IMR-90 (cell line): ENCODE measurements around the gene CD5L. TPM values are rescaled to one million over a fixed set of nuclear protein-coding genes. Genes with fewer than 3 reads are reported as not detected.

Experiments used
- ATAC-seq: fragments of 200-7000 bp; cut with Tn5 transposase; 2 replicates; pipeline ENCODE4 v1.9.1; 2020; ENCODE audit warnings: low read depth, mild to moderate bottlenecking, moderate library complexity
- BruUV-seq: library from RNA; stranded (reverse); fragments of 400-500 nt; replicated peaks from 2 replicates; lab custom pipeline; 2021; lab: Mats Ljungman, UMichigan
- CTCF ChIA-PET: fragments of 300-600 bp; formaldehyde crosslinking; extraction: SDS; loops from one replicate; lab custom pipeline; 2021; ENCODE audit warnings: antibody characterized with exemption; lab: Yijun Ruan, JAX
- POLR2A ChIA-PET: fragments of 300-600 bp; sonication (Branson Sonifier 250); formaldehyde crosslinking; loops from one replicate; lab custom pipeline; 2022; ENCODE audit warnings: antibody characterized with exemption; ENCODE audit not compliant: unreplicated experiment; lab: Charles Lee
- DNase-seq: peaks from one replicate; pipeline ENCODE4 v3.0.0; 2013
- H2AFZ ChIP-seq: replicated peaks from 2 replicates; pipeline ENCODE3; 2013; ENCODE audit warnings: low read length, mild to moderate bottlenecking; ENCODE audit not compliant: poor library complexity
- H2AK5ac ChIP-seq: 2 replicates; pipeline ENCODE4 v1.6.1; 2013; ENCODE audit warnings: low read depth, low read length, inconsistent platforms
- H2AK9ac ChIP-seq: replicated peaks from 2 replicates; pipeline ENCODE3; 2013; ENCODE audit warnings: mild to moderate bottlenecking, low read depth, low read length, moderate library complexity; ENCODE audit not compliant: poor library complexity
- H2BK120ac ChIP-seq: 2 replicates; pipeline ENCODE4 v1.6.1; 2013; ENCODE audit warnings: low read depth, low read length, inconsistent platforms
- H2BK15ac ChIP-seq: 3 replicates; pipeline ENCODE4 v1.6.1; 2013; ENCODE audit warnings: low read depth, low read length, inconsistent platforms
- H2BK20ac ChIP-seq: 2 replicates; pipeline ENCODE4 v1.6.1; 2013; ENCODE audit warnings: low read depth, mild to moderate bottlenecking, inconsistent platforms, low read length, moderate library complexity
- H2BK5ac ChIP-seq: 2 replicates; pipeline ENCODE4 v1.6.1; 2013; ENCODE audit warnings: mild to moderate bottlenecking, low read depth, low read length, inconsistent platforms; ENCODE audit not compliant: poor library complexity, severe bottlenecking
- H3K14ac ChIP-seq: replicated peaks from 2 replicates; pipeline ENCODE4 v1.6.1; 2013; ENCODE audit warnings: low read depth, low read length, inconsistent platforms
- H3K18ac ChIP-seq: 2 replicates; pipeline ENCODE4 v1.6.1; 2013; ENCODE audit warnings: low read depth, low read length, control low read depth
- H3K23ac ChIP-seq: 2 replicates; pipeline ENCODE4 v1.6.1; 2013; ENCODE audit warnings: low read depth, low read length, inconsistent platforms
- H3K27ac ChIP-seq: 2 replicates; pipeline ENCODE4 v1.5.1; 2013; ENCODE audit warnings: mild to moderate bottlenecking, control low read depth, low read length; ENCODE audit not compliant: insufficient read depth
- H3K27me3 ChIP-seq: 2 replicates; pipeline ENCODE4 v1.6.1; 2013; ENCODE audit warnings: low read length; ENCODE audit not compliant: control insufficient read depth, insufficient read depth
- H3K36me3 ChIP-seq: 2 replicates; pipeline ENCODE4 v1.6.1; 2013; ENCODE audit warnings: low read length, mixed read lengths; ENCODE audit not compliant: control insufficient read depth, insufficient read depth
- H3K4ac ChIP-seq: 2 replicates; pipeline ENCODE4 v1.6.1; 2013; ENCODE audit warnings: low read depth, low read length, inconsistent platforms
- H3K4me1 ChIP-seq: 2 replicates; pipeline ENCODE4 v1.6.1; 2013; ENCODE audit warnings: low read length, mixed read lengths; ENCODE audit not compliant: control insufficient read depth, insufficient read depth
- H3K4me2 ChIP-seq: 2 replicates; pipeline ENCODE4 v1.6.1; 2013; ENCODE audit warnings: low read depth, mild to moderate bottlenecking, control low read depth, low read length, moderate library complexity
- H3K4me3 ChIP-seq: 2 replicates; pipeline ENCODE4 v1.5.1; 2013; ENCODE audit warnings: low read depth, mild to moderate bottlenecking, control low read depth, low read length, moderate library complexity; ENCODE audit not compliant: insufficient read depth
- H3K56ac ChIP-seq: 2 replicates; pipeline ENCODE4 v1.6.1; 2013; ENCODE audit warnings: low read length, inconsistent platforms; ENCODE audit not compliant: insufficient read depth; ENCODE audit errors: extremely low read depth
- H3K79me1 ChIP-seq, 2 experiments: 2 replicates each; pipeline ENCODE4 v1.6.1; 2013; ENCODE audit warnings: low read length in 2 of 2, inconsistent platforms in 1 of 2, low read depth in 1 of 2
- H3K9ac ChIP-seq: 2 replicates; pipeline ENCODE4 v1.6.1; 2013; ENCODE audit warnings: low read depth, low read length, control low read depth
- H3K9me1 ChIP-seq: 2 replicates; pipeline ENCODE4 v1.6.1; 2013; ENCODE audit warnings: low read length, inconsistent platforms; ENCODE audit not compliant: insufficient read depth
- H3K9me3 ChIP-seq: 2 replicates; pipeline ENCODE4 v1.6.1; 2013; ENCODE audit warnings: low read length; ENCODE audit not compliant: control insufficient read depth, insufficient read depth
- H4K20me1 ChIP-seq: 2 replicates; pipeline ENCODE4 v1.6.1; 2013; ENCODE audit warnings: low read length, inconsistent platforms; ENCODE audit not compliant: insufficient read depth
- H4K5ac ChIP-seq: 2 replicates; pipeline ENCODE4 v1.6.1; 2013; ENCODE audit warnings: mild to moderate bottlenecking, low read depth, low read length, control low read depth
- H4K8ac ChIP-seq, 2 experiments: 2 replicates each; pipeline ENCODE4 v1.6.1; 2013; ENCODE audit warnings: low read depth in 2 of 2, low read length in 2 of 2, control low read depth in 1 of 2, inconsistent platforms in 1 of 2
- H4K91ac ChIP-seq: 2 replicates; pipeline ENCODE4 v1.6.1; 2013; ENCODE audit warnings: low read depth, low read length, inconsistent platforms; ENCODE audit not compliant: insufficient read depth
- FOS ChIP-seq: fragments of 150-350 bp; IDR thresholded peaks from 2 replicates; pipeline ENCODE4 v1.6.1; 2016; ENCODE audit warnings: low read depth, low read length
- MAZ ChIP-seq: IDR thresholded peaks from 2 replicates; pipeline ENCODE4 v1.6.1; 2012; ENCODE audit warnings: low read depth, mild to moderate bottlenecking, low read length, improper control_type of control experiment, moderate library complexity, borderline replicate concordance
- MXI1 ChIP-seq: IDR thresholded peaks from 2 replicates; pipeline ENCODE4 v1.6.1; 2012; ENCODE audit warnings: low read depth, mild to moderate bottlenecking, low read length, moderate library complexity, borderline replicate concordance
- NFE2L2 ChIP-seq: fragments of 150-350 bp; IDR thresholded peaks from 2 replicates; pipeline ENCODE4 v1.6.1; 2016; ENCODE audit warnings: low read depth, mild to moderate bottlenecking, low read length
- SMC3 ChIP-seq: fragments of 150-350 bp; IDR thresholded peaks from 2 replicates; pipeline ENCODE4 v1.6.1; 2016; ENCODE audit warnings: low read depth, mild to moderate bottlenecking, antibody characterized with exemption, low read length, moderate library complexity
- WGBS, 2 experiments: methylation state at CpG; one replicate each; pipeline versions ENCODE4 v1.1.5 to v1.1.7; 2013; ENCODE audit warnings: missing lambda C conversion rate in 2 of 2; ENCODE audit not compliant: insufficient read length in 1 of 2; ENCODE audit errors: extremely low coverage in 2 of 2; 5-methylcytosine and 5-hydroxymethylcytosine counted together
- dilution Hi-C: fragments of 300-500 bp; cut with HindIII; formaldehyde crosslinking; loops from one replicate; pipeline ENCODE4 v1.14.3; 2018; ENCODE audit warnings: low sequenced_read_pairs; ENCODE audit not compliant: unreplicated experiment
- in situ Hi-C: fragments of 300-500 bp; cut with MboI; formaldehyde crosslinking; loops from 3 replicates; pipeline ENCODE4 v1.14.3; 2019; ENCODE audit warnings: low sequenced_read_pairs, inconsistent platforms, mixed read lengths
- intact Hi-C: fragments of 100-400 bp; cut with micrococcal nuclease; formaldehyde crosslinking; loops from 2 replicates; pipeline ENCODE4 v1.10.0; 2022
- polyA plus RNA-seq, 3 experiments: library from polyadenylated mRNA; depleted of rRNA; stranded (reverse); fragments of >200 nt; gene quantifications; 2 replicates each; pipeline ENCODE4 v1.2.3, GENCODE V29; 2012; ENCODE audit warnings: low replicate concordance in 1 of 3
- total RNA-seq: library from RNA; depleted of rRNA; stranded (reverse); fragments of >200 nt; gene quantifications from 2 replicates; pipeline ENCODE4 v1.2.3, GENCODE V29; 2012

Gene CD5L
- total and polyA plus RNA-seq, 2 of the 4 experiments (the other 2 are of a cell fraction): not detected

GRCh38 chr1:157798211-157798610, 43.4 kb downstream of the CD5L start:
- BruUV-seq: no TSS peak
- POLR2A ChIA-PET: no interaction called here
- no peak overlapping the region for H2AFZ ChIP-seq
- H2BK5ac ChIP-seq: no peak overlapping the region
- H3K23ac ChIP-seq: no peak overlapping the region
- no peaks in the 10 kb centered on the region for H4K20me1 ChIP-seq
- no peak overlapping the region for H3K4me2 ChIP-seq
- no peak overlapping the region for H3K4me3 ChIP-seq
- H2AK9ac ChIP-seq: no peak overlapping the region
- H4K5ac ChIP-seq: no peak overlapping the region
- H3K4ac ChIP-seq: no peak overlapping the region
- H2AK5ac ChIP-seq: no peak overlapping the region
- dilution Hi-C loops (no loop called here), in situ Hi-C loops (no loop called here), intact Hi-C loops (no loop called here)
- no peak overlapping the region for H4K91ac ChIP-seq
- no peak overlapping the region for H3K56ac ChIP-seq
- no peak overlapping the region for H3K27ac ChIP-seq
- DNase-seq (no peak), ATAC-seq (no peak)
- no peaks in the 10 kb centered on the region for H3K79me1 ChIP-seq
- H2BK20ac ChIP-seq: no peak overlapping the region
- no peak overlapping the region for H3K9ac ChIP-seq
- no CpG with 5 or more reads among the region's 5 CpGs for WGBS, 2 experiments
- H3K36me3 ChIP-seq: no peaks in the 10 kb centered on the region
- H3K27me3 ChIP-seq: no peaks in the 10 kb centered on the region
- CTCF ChIA-PET: no interaction called here
- H4K8ac ChIP-seq: no peak overlapping the region
- no peak overlapping the region for H3K18ac ChIP-seq
- H3K9me3 ChIP-seq: no peaks in the 10 kb centered on the region
- no peak overlapping the region for H3K14ac ChIP-seq
- no peaks in the 10 kb centered on the region for H3K9me1 ChIP-seq
- no peak for TF ChIP-seq FOS
- no peak for TF ChIP-seq NFE2L2
- TF ChIP-seq SMC3: no peak
- no peak for TF ChIP-seq MXI1
- TF ChIP-seq MAZ: no peak
- no peak overlapping the region for H2BK120ac ChIP-seq
- no peak overlapping the region for H2BK15ac ChIP-seq
- no peaks in the 10 kb centered on the region for H3K4me1 ChIP-seq
